ENCODE measurements around the gene GBA2.

Gene GBA2

DNA sequence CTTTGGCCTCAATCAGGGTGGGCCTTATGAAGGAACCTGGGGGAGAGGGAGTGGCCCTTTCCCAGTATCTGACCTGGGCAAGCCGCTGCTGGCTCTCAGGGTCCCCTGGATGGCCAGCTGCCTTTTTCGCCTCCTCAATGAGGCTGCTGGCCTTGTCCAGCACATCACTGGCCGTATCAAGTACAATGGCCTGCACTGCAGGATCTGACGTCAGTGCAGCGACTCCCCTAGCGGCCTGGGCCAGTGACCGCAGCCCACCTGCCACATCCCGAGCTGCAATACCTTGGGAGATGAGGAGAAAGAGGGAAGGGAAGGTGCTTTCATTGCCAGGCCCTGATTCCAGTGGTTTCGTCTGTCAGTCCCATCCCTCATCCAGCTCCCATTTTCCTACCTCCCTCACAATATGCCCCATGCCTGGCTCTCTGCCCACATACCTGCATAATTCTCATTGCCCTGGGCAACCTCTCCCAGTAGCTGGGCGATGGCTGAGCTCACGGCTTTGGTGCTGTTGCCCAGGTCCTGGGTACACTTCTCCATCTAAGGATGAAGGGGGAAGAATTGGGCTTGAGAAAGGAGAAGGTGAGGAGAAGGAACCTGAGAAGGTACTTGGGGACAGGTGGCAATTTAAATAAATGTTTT is 36.1 kb downstream of the GBA2 start:
- Histone ChIP-seq H3K4me1 (ENCODE audit: insufficient read depth, low read length) (no peaks in the 10 kb centered on the region), H3K9ac (ENCODE audit: low read length) (no peak overlapping the region), H3K4me3 (ENCODE audit: low read depth in 1 of 2, low read length in 2 of 2) (no peak overlapping the region), H3K9me3 (ENCODE audit: low read length) (no peaks in the 10 kb centered on the region), H3K27ac (ENCODE audit: low read depth, low read length) (no peak overlapping the region), H3K36me3 (ENCODE audit: insufficient read depth, low read length) (peaks cover 91% of the 10 kb centered on the region), H3K27me3 (ENCODE audit: control insufficient read depth in 1 of 2, insufficient read depth in 2 of 2, low read length in 2 of 2) (no peaks in the 10 kb centered on the region)

DNA sequence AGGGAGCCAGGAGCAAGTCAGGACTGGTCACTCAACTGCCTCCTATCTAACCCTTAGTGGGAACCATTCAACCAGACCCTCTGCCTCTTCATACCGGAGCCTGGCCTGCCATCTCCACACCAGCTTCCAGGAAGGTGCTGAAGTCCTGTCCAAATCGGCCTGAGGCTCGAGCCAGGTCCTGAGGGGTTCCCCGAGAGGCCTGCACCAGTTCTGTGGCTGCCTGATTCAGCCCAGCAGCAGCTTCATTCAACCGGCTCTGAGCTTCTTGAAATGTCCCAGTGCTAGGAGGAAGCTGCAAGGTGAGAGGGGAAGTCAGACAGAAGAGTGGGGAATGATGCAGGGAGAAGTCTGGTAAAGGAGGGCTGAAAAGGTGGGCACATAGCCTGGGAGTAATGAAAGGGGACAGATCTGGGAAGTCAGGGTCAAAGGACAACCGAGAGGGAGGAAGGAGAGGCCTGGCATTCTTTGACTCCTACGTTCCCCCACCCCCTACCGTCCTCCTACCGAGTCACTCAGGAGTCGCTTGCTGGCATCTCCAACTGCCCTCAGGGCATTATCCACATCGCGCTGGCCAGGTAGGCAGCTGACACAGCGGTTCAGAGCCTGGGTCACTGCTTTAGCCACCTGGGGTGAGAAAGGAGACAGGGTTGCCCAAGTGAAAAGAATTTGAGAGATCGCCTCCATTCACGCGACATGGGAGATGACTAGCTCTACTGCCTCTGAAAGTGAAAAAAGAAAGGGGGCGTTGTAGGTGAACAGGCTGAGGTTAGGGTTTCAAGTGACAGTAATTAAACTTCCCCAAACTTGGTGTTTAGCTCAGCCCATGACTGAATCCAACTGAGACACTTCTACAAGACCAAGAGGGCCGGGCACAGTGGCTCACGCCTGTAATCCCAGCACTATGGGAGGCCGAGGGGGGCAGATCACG is 37.3 kb downstream of the GBA2 start:
- Histone ChIP-seq H3K4me3 (ENCODE audit: low read depth in 1 of 2, low read length in 2 of 2) (no peak overlapping the region), H3K36me3 (ENCODE audit: insufficient read depth, low read length) (peaks cover 91% of the 10 kb centered on the region), H3K9ac (ENCODE audit: low read length) (no peak overlapping the region), H3K9me3 (ENCODE audit: low read length) (no peaks in the 10 kb centered on the region), H3K27ac (ENCODE audit: low read depth, low read length) (no peak overlapping the region), H3K4me1 (ENCODE audit: insufficient read depth, low read length) (no peaks in the 10 kb centered on the region), H3K27me3 (ENCODE audit: control insufficient read depth in 1 of 2, insufficient read depth in 2 of 2, low read length in 2 of 2) (no peaks in the 10 kb centered on the region)

DNA sequence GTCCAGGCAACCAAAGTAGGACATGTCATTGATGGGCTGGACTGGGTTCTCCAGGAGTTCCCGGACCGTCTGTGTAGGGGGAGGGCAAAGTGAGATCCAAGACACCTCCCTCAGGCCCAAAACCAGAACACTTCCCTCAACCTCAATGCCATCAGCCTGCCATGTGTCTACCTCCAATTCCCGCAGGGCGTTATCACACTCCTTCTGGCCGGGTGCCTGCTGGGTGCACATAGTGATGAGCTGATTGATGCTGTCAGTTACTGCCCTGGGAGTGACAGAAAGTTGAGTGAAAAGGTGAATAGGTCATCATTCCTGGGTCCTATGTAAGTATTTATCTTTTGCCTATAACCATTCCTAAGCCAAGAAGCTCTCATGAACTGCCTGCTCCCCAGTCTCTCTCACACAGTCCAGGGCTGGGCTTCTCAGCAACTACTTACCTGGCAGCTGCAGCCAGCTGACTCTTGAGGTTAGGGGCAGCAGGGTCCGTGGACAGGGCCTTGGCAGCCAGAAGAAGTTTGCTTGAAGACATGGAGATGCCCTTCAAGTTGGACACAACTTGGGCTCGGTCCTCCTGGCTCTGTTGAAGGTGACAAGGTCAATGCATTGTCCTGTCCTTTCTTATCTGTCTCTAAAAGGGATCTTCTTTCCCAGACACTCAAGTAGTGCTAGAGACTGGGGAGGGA is 38.1 kb downstream of the GBA2 start:
- no peak overlapping the region for H3K9ac ChIP-seq (ENCODE audit: low read length)
- H3K4me1 ChIP-seq (ENCODE audit: insufficient read depth, low read length): no peaks in the 10 kb centered on the region
- H3K27me3 ChIP-seq (ENCODE audit: control insufficient read depth in 1 of 2, insufficient read depth in 2 of 2, low read length in 2 of 2): no peaks in the 10 kb centered on the region
- peaks cover 91% of the 10 kb centered on the region for H3K36me3 ChIP-seq (ENCODE audit: insufficient read depth, low read length)
- H3K9me3 ChIP-seq (ENCODE audit: low read length): no peaks in the 10 kb centered on the region
- H3K27ac ChIP-seq (ENCODE audit: low read depth, low read length): no peak overlapping the region
- no peak overlapping the region for H3K4me3 ChIP-seq (ENCODE audit: low read depth in 1 of 2, low read length in 2 of 2)

DNA sequence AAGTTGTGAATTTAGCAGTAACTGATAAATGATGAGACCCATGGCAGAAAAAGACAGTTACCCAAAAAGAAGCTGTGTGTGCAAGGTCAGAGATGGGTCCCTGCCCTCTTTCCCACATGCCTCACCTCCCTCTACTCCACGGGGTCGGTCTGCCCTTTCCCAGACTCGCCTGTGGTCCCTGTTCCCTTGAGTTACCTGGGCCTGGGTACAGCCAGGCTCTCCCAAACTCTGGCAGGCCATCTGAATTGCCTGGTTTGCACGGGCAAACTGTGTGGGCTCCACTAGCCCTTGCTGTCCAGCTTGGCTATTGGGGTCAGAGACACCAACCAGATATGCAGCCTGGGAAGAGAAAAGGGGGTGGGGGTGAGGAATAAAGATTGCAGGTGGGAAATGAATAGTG is 40.9 kb downstream of the GBA2 start:
- no peak overlapping the region for H3K27ac ChIP-seq (ENCODE audit: low read depth, low read length)
- no peaks in the 10 kb centered on the region for H3K4me1 ChIP-seq (ENCODE audit: insufficient read depth, low read length)
- H3K27me3 ChIP-seq (ENCODE audit: control insufficient read depth in 1 of 2, insufficient read depth in 2 of 2, low read length in 2 of 2): no peaks in the 10 kb centered on the region
- no peaks in the 10 kb centered on the region for H3K9me3 ChIP-seq (ENCODE audit: low read length)
- peaks cover 91% of the 10 kb centered on the region for H3K36me3 ChIP-seq (ENCODE audit: insufficient read depth, low read length)
- no peak overlapping the region for H3K9ac ChIP-seq (ENCODE audit: low read length)
- H3K4me3 ChIP-seq (ENCODE audit: low read depth in 1 of 2, low read length in 2 of 2): no peak overlapping the region

DNA sequence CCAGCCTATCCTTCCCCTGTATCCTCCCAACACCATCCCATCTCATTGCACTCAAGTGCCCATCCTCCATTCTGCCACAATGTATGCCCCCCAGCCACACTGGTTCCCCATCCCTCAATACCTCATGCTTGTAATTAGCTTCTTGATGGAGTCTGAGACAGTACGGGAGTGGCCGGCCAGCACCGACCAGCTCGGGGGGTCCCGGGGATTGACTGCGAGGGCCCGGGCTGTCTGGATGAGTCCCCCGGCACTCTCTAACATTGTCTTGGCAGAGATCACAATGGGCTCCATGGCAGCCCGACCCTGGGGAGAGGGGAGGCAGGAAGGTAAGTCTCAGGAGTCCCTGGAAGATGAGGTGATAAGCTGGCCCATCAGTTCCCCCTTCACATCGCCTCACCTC is 42.1 kb downstream of the GBA2 start:
- no peak overlapping the region for H3K9ac ChIP-seq (ENCODE audit: low read length)
- H3K36me3 ChIP-seq (ENCODE audit: insufficient read depth, low read length): peaks cover 90% of the 10 kb centered on the region
- H3K27ac ChIP-seq (ENCODE audit: low read depth, low read length): no peak overlapping the region
- no peak overlapping the region for H3K4me3 ChIP-seq (ENCODE audit: low read depth in 1 of 2, low read length in 2 of 2)
- H3K9me3 ChIP-seq (ENCODE audit: low read length): no peaks in the 10 kb centered on the region
- H3K27me3 ChIP-seq (ENCODE audit: control insufficient read depth in 1 of 2, insufficient read depth in 2 of 2, low read length in 2 of 2): no peaks in the 10 kb centered on the region
- H3K4me1 ChIP-seq (ENCODE audit: insufficient read depth, low read length): no peaks in the 10 kb centered on the region

DNA sequence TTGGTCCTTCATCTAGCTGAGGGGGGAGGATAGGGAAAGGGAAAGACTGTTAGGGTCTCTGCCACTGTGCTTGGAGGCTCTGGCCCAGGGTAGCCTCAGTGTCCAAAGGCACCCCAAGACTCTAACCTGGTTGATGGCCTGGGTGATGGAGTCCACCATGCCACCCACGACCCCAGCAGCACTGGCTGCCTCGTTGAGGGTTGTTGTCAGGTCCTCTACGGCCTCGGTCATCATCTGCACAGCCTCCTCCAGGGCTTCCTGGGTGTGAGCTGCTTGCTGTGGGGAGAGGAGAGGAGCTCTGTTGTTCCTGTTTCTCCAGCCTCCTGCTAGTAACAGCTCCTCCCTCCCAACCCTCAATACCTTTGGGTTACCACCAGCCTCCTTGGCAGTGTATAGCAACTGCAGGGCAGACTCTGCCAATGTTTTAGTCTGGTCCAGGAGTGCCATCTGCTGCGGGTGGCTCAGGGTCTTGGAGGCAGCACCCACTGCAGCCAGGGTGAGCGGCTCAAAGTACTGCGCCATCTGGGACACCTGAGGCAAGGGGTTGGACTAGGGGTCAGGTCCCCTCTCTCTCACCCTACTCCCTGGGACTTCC is 43.1 kb downstream of the GBA2 start:
- H3K27ac ChIP-seq (ENCODE audit: low read depth, low read length): no peak overlapping the region
- no peaks in the 10 kb centered on the region for H3K9me3 ChIP-seq (ENCODE audit: low read length)
- no peaks in the 10 kb centered on the region for H3K27me3 ChIP-seq (ENCODE audit: control insufficient read depth in 1 of 2, insufficient read depth in 2 of 2, low read length in 2 of 2)
- H3K36me3 ChIP-seq (ENCODE audit: insufficient read depth, low read length): peaks cover 90% of the 10 kb centered on the region
- H3K9ac ChIP-seq (ENCODE audit: low read length): no peak overlapping the region
- H3K4me1 ChIP-seq (ENCODE audit: insufficient read depth, low read length): no peaks in the 10 kb centered on the region
- no peak overlapping the region for H3K4me3 ChIP-seq (ENCODE audit: low read depth in 1 of 2, low read length in 2 of 2)

DNA sequence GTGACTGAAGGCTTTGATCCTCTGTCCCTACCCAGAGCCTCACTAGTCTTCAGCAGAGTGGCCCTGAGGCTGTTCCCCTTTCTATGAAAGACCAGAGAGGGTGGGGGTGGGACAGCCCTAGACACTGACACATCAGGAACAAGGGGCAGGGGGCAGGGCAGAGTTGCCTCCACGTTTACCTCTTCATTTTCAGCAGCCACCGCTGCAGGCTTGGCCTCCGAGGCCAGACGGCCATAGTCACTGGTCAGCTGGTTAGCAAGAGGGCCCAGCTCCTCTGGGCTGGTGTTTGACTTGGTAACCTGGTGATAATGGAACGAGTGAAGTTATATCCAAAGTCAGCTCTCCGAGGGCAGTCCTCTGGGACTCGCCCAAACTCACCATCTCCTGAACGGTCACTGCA is 43.7 kb downstream of the GBA2 start:
- H3K27ac ChIP-seq (ENCODE audit: low read depth, low read length): no peak overlapping the region
- no peak overlapping the region for H3K9ac ChIP-seq (ENCODE audit: low read length)
- no peaks in the 10 kb centered on the region for H3K4me1 ChIP-seq (ENCODE audit: insufficient read depth, low read length)
- H3K27me3 ChIP-seq (ENCODE audit: control insufficient read depth in 1 of 2, insufficient read depth in 2 of 2, low read length in 2 of 2): no peaks in the 10 kb centered on the region
- H3K36me3 ChIP-seq (ENCODE audit: insufficient read depth, low read length): peaks cover 90% of the 10 kb centered on the region
- H3K9me3 ChIP-seq (ENCODE audit: low read length): no peaks in the 10 kb centered on the region
- no peak overlapping the region for H3K4me3 ChIP-seq (ENCODE audit: low read depth in 1 of 2, low read length in 2 of 2)

DNA sequence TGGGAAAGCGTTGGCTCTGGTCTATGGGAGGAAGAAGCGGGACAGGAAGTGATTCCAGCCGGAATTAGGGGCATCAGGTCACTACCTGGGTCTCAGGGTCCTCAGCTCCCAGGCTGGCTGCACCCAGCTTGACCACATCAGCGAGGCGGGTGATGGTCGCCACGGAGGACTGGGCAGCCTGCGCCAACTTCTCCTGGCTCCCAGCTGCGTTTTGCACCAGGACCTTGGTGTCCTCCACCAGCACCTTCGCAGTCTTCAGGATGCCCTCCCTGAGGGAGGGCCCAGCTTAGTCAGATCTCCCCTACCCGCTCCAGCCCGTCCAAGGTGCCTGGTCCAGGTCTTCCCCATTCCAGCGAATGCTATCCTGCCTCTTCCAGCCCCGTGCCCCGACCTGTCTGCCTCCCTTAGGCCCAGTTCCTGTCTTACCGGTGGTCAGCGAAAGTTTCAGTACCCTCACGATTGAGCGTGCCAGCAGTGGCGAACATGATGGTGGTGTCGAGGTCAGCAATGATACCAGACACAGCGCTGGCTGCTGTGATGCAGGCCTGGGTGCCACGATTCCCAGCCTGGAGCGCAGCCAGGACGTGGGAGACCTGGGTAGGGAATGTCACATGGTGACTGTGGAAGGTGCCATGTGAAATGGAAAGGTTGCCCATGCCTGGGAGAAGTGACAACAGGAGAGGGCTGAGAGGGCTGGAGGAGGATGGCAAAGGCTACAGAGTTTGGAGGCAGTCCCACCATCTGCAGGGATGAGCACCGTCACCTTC is 44.9 kb downstream of the GBA2 start:
- Histone ChIP-seq H3K27me3 (ENCODE audit: control insufficient read depth in 1 of 2, insufficient read depth in 2 of 2, low read length in 2 of 2) (no peaks in the 10 kb centered on the region), H3K36me3 (ENCODE audit: insufficient read depth, low read length) (peaks cover 98% of the 10 kb centered on the region), H3K9ac (ENCODE audit: low read length) (no peak overlapping the region), H3K9me3 (ENCODE audit: low read length) (no peaks in the 10 kb centered on the region), H3K4me1 (ENCODE audit: insufficient read depth, low read length) (no peaks in the 10 kb centered on the region), H3K4me3 (ENCODE audit: low read depth in 1 of 2, low read length in 2 of 2) (no peak overlapping the region), H3K27ac (ENCODE audit: low read depth, low read length) (no peak overlapping the region)

DNA sequence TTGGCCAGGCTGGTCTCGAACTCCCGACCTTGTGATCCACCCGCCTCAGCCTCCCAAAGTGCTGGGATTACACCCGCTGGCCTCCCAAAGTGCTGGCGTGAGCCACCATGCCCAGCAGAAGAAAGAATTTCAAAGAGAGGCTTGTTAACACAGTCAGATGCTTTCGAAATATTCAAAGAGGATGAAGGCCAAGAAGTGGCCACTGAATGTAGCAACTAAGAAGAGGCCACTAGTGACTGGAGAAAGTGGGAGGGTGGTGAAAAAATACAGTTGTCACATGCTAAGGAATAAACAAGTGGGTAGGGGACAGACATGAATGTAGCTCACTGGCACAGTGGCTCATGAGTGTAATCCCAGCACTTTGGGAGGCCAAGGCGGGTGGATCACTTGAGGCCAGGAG is 46.3 kb downstream of the GBA2 start:
- H3K27ac ChIP-seq (ENCODE audit: low read depth, low read length): no peak overlapping the region

DNA sequence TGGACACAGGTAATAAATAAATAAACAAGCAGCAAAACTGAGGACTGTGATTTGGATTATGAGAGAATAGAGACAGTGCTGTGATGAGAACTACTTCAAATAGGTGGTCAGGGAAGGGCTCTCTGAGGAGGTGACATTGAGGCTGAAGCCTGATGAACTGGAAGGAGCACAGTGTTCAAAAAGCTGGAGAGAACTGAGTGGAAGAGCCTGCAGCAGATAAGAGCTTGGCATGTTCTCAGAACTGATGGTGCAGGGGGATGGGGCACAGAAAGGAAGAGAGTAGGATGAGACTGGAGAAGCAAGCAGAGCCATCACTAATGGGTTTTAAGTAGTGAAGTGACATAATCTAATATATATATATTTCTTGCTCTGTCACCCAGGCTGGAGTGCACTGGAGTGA is 48.1 kb downstream of the GBA2 start:
- Histone ChIP-seq H3K9me3 (ENCODE audit: low read length) (no peaks in the 10 kb centered on the region), H3K27me3 (ENCODE audit: control insufficient read depth in 1 of 2, insufficient read depth in 2 of 2, low read length in 2 of 2) (no peaks in the 10 kb centered on the region), H3K27ac (ENCODE audit: low read depth, low read length) (no peak overlapping the region), H3K9ac (ENCODE audit: low read length) (no peak overlapping the region), H3K4me3 (ENCODE audit: low read depth in 1 of 2, low read length in 2 of 2) (no peak overlapping the region), H3K36me3 (ENCODE audit: insufficient read depth, low read length) (peaks cover 98% of the 10 kb centered on the region), H3K4me1 (ENCODE audit: insufficient read depth, low read length) (peaks cover 8% of the 10 kb centered on the region)

More for the DNA sequence above, 46.3 kb downstream of the GBA2 start:
- Histone ChIP-seq H3K4me3 (ENCODE audit: low read depth in 1 of 2, low read length in 2 of 2) (no peak overlapping the region), H3K4me1 (ENCODE audit: insufficient read depth, low read length) (no peaks in the 10 kb centered on the region), H3K27me3 (ENCODE audit: control insufficient read depth in 1 of 2, insufficient read depth in 2 of 2, low read length in 2 of 2) (no peaks in the 10 kb centered on the region), H3K9me3 (ENCODE audit: low read length) (no peaks in the 10 kb centered on the region), H3K9ac (ENCODE audit: low read length) (no peak overlapping the region), H3K36me3 (ENCODE audit: insufficient read depth, low read length) (peaks cover 98% of the 10 kb centered on the region)

DNA sequence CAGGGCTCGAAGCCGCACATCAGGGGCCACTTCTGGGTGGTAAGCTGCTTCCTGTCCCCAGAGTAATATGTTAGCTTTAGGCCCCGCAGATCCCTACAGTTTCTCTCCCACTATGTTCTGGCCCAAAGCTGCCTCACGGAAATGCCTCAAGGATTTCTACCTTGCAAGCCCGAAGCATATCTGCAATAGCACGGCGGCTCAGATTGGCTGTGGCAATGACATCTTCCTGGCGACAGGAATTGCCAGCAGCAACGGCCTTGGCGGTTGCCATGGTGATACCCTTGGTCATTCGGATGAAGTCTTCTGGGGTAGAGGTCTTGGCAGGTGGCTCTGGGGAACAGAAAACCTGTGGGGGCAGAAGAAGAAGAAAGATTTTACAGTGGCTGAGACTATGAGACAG is 49.0 kb downstream of the GBA2 start:
- Histone ChIP-seq H3K27ac (ENCODE audit: low read depth, low read length) (no peak overlapping the region), H3K9me3 (ENCODE audit: low read length) (no peaks in the 10 kb centered on the region), H3K4me1 (ENCODE audit: insufficient read depth, low read length) (peaks cover 8% of the 10 kb centered on the region), H3K4me3 (ENCODE audit: low read depth in 1 of 2, low read length in 2 of 2) (no peak overlapping the region), H3K27me3 (ENCODE audit: control insufficient read depth in 1 of 2, insufficient read depth in 2 of 2, low read length in 2 of 2) (no peaks in the 10 kb centered on the region), H3K36me3 (ENCODE audit: insufficient read depth, low read length) (peaks cover 94% of the 10 kb centered on the region), H3K9ac (ENCODE audit: low read length) (no peak overlapping the region)

Data from muscle layer of colon (tissue), 2 donors.